ENCODE data around the gene CCDC188. TPM values are rescaled to one million over a fixed set of nuclear protein-coding genes. Genes with fewer than 3 reads are reported as not detected.

The CCDC188 gene
- total and polyA plus RNA-seq, 9 of the 15 experiments (the other 6 are each of a cell fraction or from before 2014, with no cell fraction given): not detected

GRCh38 chr22:20146777-20147176 is 4.1 kb downstream of the CCDC188 start:
- peaks cover 0 to under 1% of the 10 kb centered on the region in 2 experiments; a peak in 2 of 5 replicates for H3K27me3 ChIP-seq (ENCODE audit: control insufficient read depth in 2 of 2, insufficient read depth in 2 of 2, low read length in 2 of 2)
- H3K9me1 ChIP-seq (ENCODE audit: control insufficient read depth, insufficient read depth, low read length): no peaks in the 10 kb centered on the region
- peak overlapping the region in 1 of 2 experiments; percentile 3; a peak in 2 of 4 replicates for H3K9ac ChIP-seq (ENCODE audit: insufficient read depth in 1 of 2, low read depth in 2 of 2, low read length in 2 of 2)
- H3K27ac ChIP-seq (ENCODE audit: extremely low read depth, low read depth, low read length): no peak overlapping the region
- in situ Hi-C loops (cut with MboI): no loop called here
- H3K4me3 ChIP-seq: no peak overlapping the region
- WGBS (ENCODE audit: insufficient coverage, low coverage, missing lambda C conversion rate): 33% methylated on average over 22 of the region's 22 CpGs
- H4K20me1 ChIP-seq (replicated peaks; ENCODE audit: control insufficient read depth, insufficient read depth, low read length): peaks cover 15% of the 10 kb centered on the region
- no peaks in the 10 kb centered on the region; the same call in 2 of the 3 replicates for H3K36me3 ChIP-seq (ENCODE audit: control insufficient read depth, insufficient read depth, low read length)
- ChIA-PET POLR2A (interaction anchor here (0.6 to 1.0 kb wide), 2 partner anchors 9 to 18 kb away, joined by 3 read pairs; no protein-coding TSS in a partner anchor), CTCF (ENCODE audit: low intra/inter-chr PET ratio) (interaction anchor here (0.7 kb wide), 1 partner anchor 53 kb away, joined by 3 read pairs; no protein-coding TSS in a partner anchor)
- no peak for FAIRE-seq
- H3K4me2 ChIP-seq (ENCODE audit: insufficient read depth, low read length): no peak overlapping the region
- ATAC-seq: peak; percentile 27; the same call in 2 of the 3 replicates
- intact Hi-C loops (cut with micrococcal nuclease): no loop called here
- DNase-seq (ENCODE audit: extremely low read depth in 1 of 4, low spot score in 3 of 4): peak in 2 of 4 experiments; percentile 66 to 75
- H3K4me1 ChIP-seq (replicated peaks in 1 of 2; ENCODE audit: control insufficient read depth in 2 of 2, insufficient read depth in 2 of 2, low read length in 2 of 2): peaks cover 0 to 80% of the 10 kb centered on the region in 2 experiments; a peak in 2 of 5 replicates
- H2AFZ ChIP-seq (ENCODE audit: low read depth, low read length): no peak overlapping the region
- no peaks in the 10 kb centered on the region for H3K79me2 ChIP-seq (ENCODE audit: control insufficient read depth, insufficient read depth, low read length)
- H3K9me3 ChIP-seq (replicated peaks; ENCODE audit: control insufficient read depth, insufficient read depth, low read depth, low read length): no peaks in the 10 kb centered on the region
- BruUV-seq (replicated peaks): no TSS peak
- TF ChIP-seq U2AF1 (optimal IDR thresholded peaks at IDR 0.05; ENCODE audit: low read depth, low read length) (no peak), AFF1 (IDR thresholded peaks at IDR 0.05; ENCODE audit: low read depth in 1 of 2, partially characterized antibody in 2 of 2) (no peak), MTA2 (IDR thresholded peaks at IDR 0.05; ENCODE audit: low read depth) (no peak), SRSF3 (IDR thresholded peaks at IDR 0.05; ENCODE audit: insufficient read depth, low read length) (0 out of 2 replicates have a peak, but pooled peaks have one; percentile 33), ESRRB (CRISPR knock-in tag; IDR thresholded peaks at IDR 0.05; ENCODE audit: borderline replicate concordance) (no peak), STAT6 (CRISPR knock-in tag; IDR thresholded peaks at IDR 0.05) (0 out of 2 replicates have a peak, but pooled peaks have one; percentile 7), NONO (IDR thresholded peaks at IDR 0.05; ENCODE audit: low read depth in 2 of 2, low read length in 1 of 2) (no peak), SAFB (IDR thresholded peaks at IDR 0.05; ENCODE audit: borderline replicate concordance, low read depth, low read length) (peak; percentile 33; the same call in 1 of the 2 replicates), SMC3 (conservative IDR thresholded peaks at IDR 0.05; ENCODE audit: insufficient read depth, low read depth, low read length) (no peak), ZNF79 (CRISPR knock-in tag; IDR thresholded peaks at IDR 0.05; ENCODE audit: low read depth) (no peak), PHTF2 (CRISPR knock-in tag; IDR thresholded peaks at IDR 0.05) (no peak), CBX3 (IDR thresholded peaks at IDR 0.05; ENCODE audit: borderline replicate concordance in 1 of 2, low read length in 2 of 2) (no peak), FOXJ2 (tag; IDR thresholded peaks at IDR 0.05) (no peak), RHOXF2B (CRISPR knock-in tag; conservative IDR thresholded peaks at IDR 0.05) (no peak), MAZ (CRISPR knock-in tag; conservative IDR thresholded peaks at IDR 0.05 in 1 of 2, IDR thresholded peaks at IDR 0.05 in 1 of 2) (peak in 1 of 2 experiments; percentile 41; a peak in 1 of 4 replicates)
